Osteocyte (in vitro differentiated cells): ENCODE data around the gene ATR. TPM values are rescaled to one million over a fixed set of nuclear protein-coding genes. Genes with fewer than 3 reads are reported as not detected.

Source experiments
- DNase-seq: peaks from one replicate; pipeline ENCODE4 v3.0.0; 2021; ENCODE audit warnings: mixed read lengths; ENCODE audit not compliant: unreplicated experiment; ENCODE audit errors: extremely low spot score
- H3K27ac Mint-ChIP-seq: one replicate; pipeline ENCODE4 v1.8.0; 2021; ENCODE audit warnings: mild to moderate bottlenecking, mixed read lengths; ENCODE audit not compliant: unreplicated experiment
- H3K27me3 Mint-ChIP-seq: one replicate; pipeline ENCODE4 v1.8.0; 2021; ENCODE audit warnings: mixed read lengths; ENCODE audit not compliant: unreplicated experiment
- H3K36me3 Mint-ChIP-seq: one replicate; pipeline ENCODE4 v1.8.0; 2021; ENCODE audit warnings: mixed read lengths; ENCODE audit not compliant: unreplicated experiment
- H3K4me1 Mint-ChIP-seq: one replicate; pipeline ENCODE4 v1.8.0; 2021; ENCODE audit warnings: mixed read lengths; ENCODE audit not compliant: unreplicated experiment
- H3K4me3 Mint-ChIP-seq: one replicate; pipeline ENCODE4 v1.8.0; 2021; ENCODE audit warnings: mild to moderate bottlenecking, moderate library complexity, mixed read lengths; ENCODE audit not compliant: unreplicated experiment
- H3K9me3 Mint-ChIP-seq: one replicate; pipeline ENCODE4 v1.8.0; 2021; ENCODE audit warnings: mixed read lengths; ENCODE audit not compliant: unreplicated experiment
- CTCF ChIP-seq: fragments of 200-600 bp; sonication (generic); IDR thresholded peaks from 2 replicates; pipeline ENCODE4 v1.5.0; 2021; ENCODE audit warnings: antibody characterized with exemption, mild to moderate bottlenecking, moderate library complexity
- long read RNA-seq: library from polyadenylated mRNA; unstranded; transcript quantifications from one replicate; pipeline ENCODE4 v2.0.0, GENCODE V29; 2021
- total RNA-seq: library from RNA; stranded (reverse); gene quantifications from 2 replicates; pipeline ENCODE4 v1.2.1, GENCODE V29; 2021

The ATR gene
- total RNA-seq = 24.3 and 27.1 TPM in 2 replicates
- long read RNA-seq, partial matches to known transcripts = 49 of 54 reads
- long read RNA-seq, other reads (novel, unspliced or antisense) = 5 of 54 reads

- Mint-ChIP-seq H3K36me3 (no peaks in the 10 kb centered on the region), H3K4me1 (peaks cover 26% of the 10 kb centered on the region), H3K27ac (peak within 1 kb of the TSS; percentile 99), H3K4me3 (peak within 1 kb of the TSS; percentile 96), H3K27me3 (peaks cover 11% of the 10 kb centered on the region), H3K9me3 (no peaks in the 10 kb centered on the region)
- no peak for TF ChIP-seq CTCF
- peak; percentile 98 for DNase-seq
Measured at GRCh38 chr3:142578329-142579223, at the start of gene ATR. Gene ATR, minus strand, starts transcription at chr3:142578733. Its CDS starts 29 bp downstream, at chr3:142578704.

- no peak for TF ChIP-seq CTCF
- no peak overlapping the region for H3K27ac Mint-ChIP-seq
- no peaks in the 10 kb centered on the region for H3K36me3 Mint-ChIP-seq
- no peaks in the 10 kb centered on the region for H3K9me3 Mint-ChIP-seq
- no peaks in the 10 kb centered on the region for H3K27me3 Mint-ChIP-seq
- DNase-seq = no peak
- no peaks in the 10 kb centered on the region for H3K4me1 Mint-ChIP-seq
- H3K4me3 Mint-ChIP-seq = no peak overlapping the region
Measured at GRCh38 chr3:142626971-142627370, 48.4 kb upstream of the ATR start.

- Mint-ChIP-seq H3K4me3 (no peak overlapping the region), H3K4me1 (no peaks in the 10 kb centered on the region), H3K27ac (no peak overlapping the region), H3K36me3 (no peaks in the 10 kb centered on the region), H3K27me3 (no peaks in the 10 kb centered on the region), H3K9me3 (no peaks in the 10 kb centered on the region)
- no peak for DNase-seq
- no peak for TF ChIP-seq CTCF
Measured at GRCh38 chr3:142625153-142625440, 46.6 kb upstream of the ATR start.

GRCh38 chr3:142624341-142625152 is 46.0 kb upstream of the ATR start:
- H3K4me3 Mint-ChIP-seq = no peak overlapping the region
- TF ChIP-seq CTCF = no peak
- H3K9me3 Mint-ChIP-seq = no peaks in the 10 kb centered on the region
- no peak overlapping the region for H3K27ac Mint-ChIP-seq
- H3K4me1 Mint-ChIP-seq = no peaks in the 10 kb centered on the region
- H3K27me3 Mint-ChIP-seq = no peaks in the 10 kb centered on the region
- H3K36me3 Mint-ChIP-seq = no peaks in the 10 kb centered on the region
- no peak for DNase-seq

- no peak for TF ChIP-seq CTCF
- Mint-ChIP-seq H3K4me1 (peaks cover 3% of the 10 kb centered on the region), H3K4me3 (no peak overlapping the region), H3K36me3 (no peaks in the 10 kb centered on the region), H3K27ac (no peak overlapping the region), H3K9me3 (no peaks in the 10 kb centered on the region), H3K27me3 (no peaks in the 10 kb centered on the region)
- DNase-seq = no peak
Measured at GRCh38 chr3:142623194-142623593, 44.7 kb upstream of the ATR start.
